ENCODE results near the gene ZNF444. TPM values are rescaled to one million over a fixed set of nuclear protein-coding genes. Genes with fewer than 3 reads are reported as not detected.
"Not testable (repeated sequence)": the region's sequence is repeated elsewhere in the genome, so short reads cannot be mapped to it uniquely, and the experiment has no call there.

The ZNF444 gene
- total RNA-seq, 1 donor from 2014 or later: 38.0 TPM

DNA sequence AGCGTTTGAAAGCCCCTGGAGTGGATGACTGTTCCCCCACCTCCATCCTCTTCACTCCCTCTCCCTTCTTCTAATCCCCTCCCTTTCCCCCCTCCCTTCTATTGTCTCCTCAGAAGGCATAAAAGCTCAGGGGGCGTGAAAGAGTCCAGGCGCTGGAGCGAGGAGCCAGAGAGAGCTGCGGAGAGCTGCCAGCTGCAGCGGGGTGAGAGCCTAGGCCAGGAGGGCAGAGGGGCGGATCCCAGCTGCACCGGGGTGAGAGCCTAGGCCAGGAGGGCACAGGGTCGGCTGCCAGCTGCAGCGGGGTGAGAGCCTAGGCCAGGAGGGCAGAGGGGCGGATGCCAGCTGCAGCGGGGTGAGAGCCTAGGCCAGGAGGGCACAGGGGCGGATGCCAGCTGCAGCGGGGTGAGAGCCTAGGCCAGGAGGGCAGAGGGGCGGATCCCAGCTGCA lies 34.8 kb downstream of the ZNF444 start, which contains the start of gene GALP:
GALP (plus strand) TSS at position 148 of the 447 bp plus-strand sequence. CDS start 1,101 bp downstream, outside the sequence.
- DNase-seq (ENCODE audit: low read depth): not testable (repeated sequence)

GRCh38 chr19:56176310-56176709 lies 35.2 kb downstream of the ZNF444 start:
- not testable (repeated sequence) for DNase-seq (ENCODE audit: low read depth)

- no peak for DNase-seq (ENCODE audit: low read depth)
Observed at GRCh38 chr19:56176881-56177280, 35.8 kb downstream of the ZNF444 start.

- no peak for DNase-seq (ENCODE audit: low read depth)
Observed at GRCh38 chr19:56177564-56178243, 36.6 kb downstream of the ZNF444 start.

DNA sequence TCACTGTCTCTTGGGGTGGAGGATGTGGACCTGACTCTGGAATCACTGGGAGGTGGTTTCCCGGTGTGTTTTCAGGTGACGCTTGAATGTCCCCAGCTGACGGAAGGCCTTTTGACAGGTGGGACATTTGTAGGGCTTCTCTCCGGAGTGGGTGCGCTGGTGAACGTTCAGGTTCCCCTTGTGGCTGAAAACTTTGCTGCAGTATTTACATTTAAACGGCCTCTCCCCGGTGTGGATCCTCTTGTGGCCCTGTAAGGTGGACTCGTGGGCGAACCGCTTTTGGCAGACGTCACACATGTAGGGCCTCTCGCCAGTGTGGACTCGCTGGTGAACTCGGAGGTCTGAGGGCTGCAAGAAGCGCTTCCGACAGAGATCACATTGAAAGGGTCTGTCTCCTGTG lies 48.7 kb downstream of the ZNF444 start:
- no peak for DNase-seq (ENCODE audit: low read depth)

DNA sequence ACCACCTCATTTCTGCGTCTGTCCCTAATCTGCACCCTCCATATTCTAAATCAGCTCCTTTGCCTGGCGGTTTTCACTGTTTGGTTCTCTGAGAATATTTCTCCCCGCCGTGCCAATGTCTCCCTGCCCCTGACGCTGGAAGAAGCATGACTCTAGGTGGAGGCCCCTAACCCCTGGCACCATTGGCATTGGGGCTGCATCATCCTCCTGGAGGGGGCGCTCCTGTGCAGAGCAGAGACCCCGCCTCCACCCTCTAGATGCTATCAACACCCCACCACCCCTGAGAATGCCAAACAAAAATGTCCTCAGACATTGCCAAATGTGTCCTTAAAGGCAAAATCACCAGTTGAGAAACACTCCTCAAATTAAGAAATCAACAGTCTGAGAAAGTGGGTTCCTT lies 50.0 kb downstream of the ZNF444 start:
- no peak for DNase-seq (ENCODE audit: low read depth)

DNA sequence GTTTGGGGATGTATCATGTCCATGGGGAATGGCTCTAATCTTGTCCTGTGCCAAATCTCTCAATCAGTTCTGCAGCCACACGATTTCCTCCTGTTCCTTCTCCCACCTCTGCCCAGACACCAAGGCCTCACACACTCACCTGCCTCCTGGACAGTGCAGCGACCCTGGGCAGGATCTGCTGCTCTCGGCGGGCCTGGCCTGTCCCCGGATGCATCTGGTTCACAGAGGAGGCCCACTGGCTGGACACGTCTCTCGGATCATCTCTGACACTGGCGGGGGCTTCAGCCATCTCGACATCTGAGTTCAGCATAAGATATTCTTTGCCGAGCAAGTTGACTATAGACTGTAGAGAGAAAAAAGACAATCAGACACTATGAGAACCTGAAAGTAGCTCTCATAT lies 50.6 kb downstream of the ZNF444 start:
- DNase-seq (ENCODE audit: low read depth): no peak

GRCh38 chr19:56193981-56194640 lies 53.0 kb downstream of the ZNF444 start:
- no peak for DNase-seq (ENCODE audit: low read depth)

DNA sequence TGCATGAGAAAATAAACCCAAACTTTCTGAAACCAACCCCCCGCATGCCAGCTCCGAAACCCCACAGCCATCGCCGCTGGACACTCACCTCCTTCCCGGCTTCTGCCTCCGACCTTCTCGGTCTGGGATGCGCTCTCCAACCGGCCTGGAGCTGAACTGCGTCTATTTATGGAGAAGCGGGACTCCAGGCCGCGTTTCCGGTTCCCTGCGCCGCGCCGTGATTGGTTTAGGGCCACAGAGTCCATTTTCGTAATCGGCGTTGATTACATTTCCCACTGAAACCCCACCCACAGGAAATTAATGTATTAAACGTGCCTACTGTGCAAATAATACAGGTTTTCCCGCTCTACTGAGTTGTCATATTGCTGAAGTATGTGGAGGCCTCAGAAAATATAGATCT lies 56.6 kb downstream of the ZNF444 start, which contains the start of gene ZSCAN5B:
ZSCAN5B (minus strand) TSS at position 138 of the 400 bp plus-strand sequence. CDS start 4,731 bp downstream, outside the sequence.
- not testable (repeated sequence) for DNase-seq (ENCODE audit: low read depth)

DNA sequence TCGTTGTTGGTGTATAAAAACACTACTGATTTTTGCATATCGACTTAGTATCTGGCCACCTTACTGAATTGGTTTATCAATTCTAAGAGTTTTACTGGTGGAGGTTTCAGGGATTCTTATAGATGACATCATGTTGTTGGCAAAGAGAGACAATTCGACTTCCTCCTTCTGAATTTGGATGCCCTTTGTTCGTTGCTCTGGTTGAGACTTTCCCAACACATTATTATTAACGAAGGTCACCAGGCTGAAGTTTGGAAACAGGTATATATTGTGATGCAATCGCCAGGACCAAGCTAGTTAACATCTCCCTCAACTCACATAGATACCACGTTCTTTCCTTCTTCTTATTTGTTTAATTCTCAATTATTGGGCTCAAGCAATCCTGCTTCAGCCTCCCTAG lies 58.6 kb downstream of the ZNF444 start:
- no peak for DNase-seq (ENCODE audit: low read depth)

DNA sequence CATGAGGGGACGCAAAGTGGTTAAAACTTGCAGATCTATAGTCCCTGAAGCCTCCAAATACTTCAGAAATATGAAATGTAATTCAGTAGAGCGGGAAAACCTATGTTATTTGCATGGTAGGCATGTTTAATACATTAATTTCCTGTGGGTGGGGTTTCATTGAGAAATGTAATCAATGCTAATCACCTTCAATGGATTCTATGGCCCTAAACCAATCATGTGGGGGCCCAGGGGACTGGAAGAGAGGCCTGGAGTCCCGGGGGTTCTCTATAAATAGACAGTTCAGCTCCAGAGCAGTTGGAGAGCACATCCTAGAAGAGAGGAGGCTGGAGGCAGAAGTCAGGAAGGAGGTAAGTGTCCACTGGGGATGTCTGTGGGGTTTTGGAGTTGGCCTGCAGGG lies 60.9 kb downstream of the ZNF444 start, which contains the start of gene ZSCAN5C:
ZSCAN5C (plus strand) TSS at position 301 of the 400 bp plus-strand sequence. CDS start 3,641 bp downstream, outside the sequence.
- DNase-seq (ENCODE audit: low read depth): no peak

GRCh38 chr19:56207581-56207980 lies 66.5 kb downstream of the ZNF444 start:
- not testable (repeated sequence) for DNase-seq (ENCODE audit: low read depth)

GRCh38 chr19:56209091-56209490 lies 68.0 kb downstream of the ZNF444 start:
- DNase-seq (ENCODE audit: low read depth): no peak

- DNase-seq (ENCODE audit: low read depth): not testable (repeated sequence)
Observed at GRCh38 chr19:56210036-56210435, 68.9 kb downstream of the ZNF444 start.

Other genes with a start within 250 kb of the ZNF444 start
- gene NLRP13, start 209.0 kb upstream of the ZNF444 start, total RNA-seq: not detected in 2 replicates
- gene NLRP8, start 193.5 kb upstream of the ZNF444 start, total RNA-seq: not detected in 2 replicates
- gene NLRP5, start 154.5 kb upstream of the ZNF444 start, total RNA-seq: not detected in 2 replicates
- 22.5 and 23.3 TPM in 2 replicates for gene ZNF787, start 20.0 kb upstream of the ZNF444 start, total RNA-seq
- not detected in 2 replicates for gene GALP, start 34.7 kb downstream of the ZNF444 start, total RNA-seq
- not detected in 2 replicates for gene ZSCAN5B, start 56.5 kb downstream of the ZNF444 start, total RNA-seq
- gene ZSCAN5C, start 61.0 kb downstream of the ZNF444 start, total RNA-seq: not detected in 2 replicates
- not detected in 2 replicates for gene EDDM13, start 131.5 kb downstream of the ZNF444 start, total RNA-seq
- 4.8 and 33.1 TPM in 2 replicates for gene ZSCAN5A, start 173.6 kb downstream of the ZNF444 start, total RNA-seq